GM19238 (cell line): ENCODE results near the gene PAX5.

Source experiments
- DNase-seq: peaks from one replicate; pipeline ENCODE4 v3.0.0; 2011; ENCODE audit warnings: low spot score; ENCODE audit not compliant: insufficient read length

Gene PAX5

GRCh38 chr9:37025071-37025822, 8.8 kb downstream of the PAX5 start:
- DNase-seq: no peak

GRCh38 chr9:37017546-37017945, 16.5 kb downstream of the PAX5 start:
- no peak for DNase-seq

- no peak for DNase-seq
Observed at GRCh38 chr9:37011530-37011929, 22.5 kb downstream of the PAX5 start.

DNA sequence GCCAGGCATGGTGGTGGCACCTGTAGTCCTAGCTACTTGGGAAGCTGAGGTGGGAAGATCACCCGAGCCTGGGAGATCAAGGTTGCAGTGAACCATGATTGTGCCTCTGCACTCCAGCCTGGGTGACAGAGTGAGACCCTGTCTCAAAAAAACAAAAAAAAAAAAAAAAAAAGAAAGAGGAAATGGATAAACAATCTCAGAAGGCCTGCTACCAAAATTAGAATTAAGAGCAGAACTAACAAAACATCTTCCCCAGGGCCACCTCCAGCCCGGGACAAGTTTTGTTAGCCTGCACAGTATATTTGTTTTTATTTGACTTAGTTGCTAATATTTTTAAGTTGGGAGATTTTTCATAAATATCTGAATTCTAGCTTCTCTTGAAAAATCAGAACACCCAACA, 23.1 kb downstream of the PAX5 start:
- no peak for DNase-seq

DNA sequence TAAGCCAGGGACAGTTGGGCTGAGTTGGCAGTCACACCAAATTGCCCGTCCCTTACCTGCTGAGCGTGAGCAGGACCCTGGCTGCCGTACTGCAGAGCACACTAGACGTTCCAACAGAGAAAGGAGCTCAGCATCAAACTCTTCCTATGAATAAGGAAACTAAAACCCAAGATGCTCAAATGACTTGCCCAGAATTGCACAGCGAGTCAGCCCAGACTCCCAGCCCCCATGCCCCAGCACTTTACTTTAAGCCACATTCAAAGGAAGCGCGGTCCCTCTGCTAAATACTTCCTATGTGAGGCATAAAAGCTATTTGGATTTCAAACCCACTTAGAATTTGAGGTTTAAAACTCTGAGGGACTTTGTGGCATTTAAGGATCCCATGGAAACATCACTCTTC, 23.9 kb downstream of the PAX5 start:
- DNase-seq: no peak

DNA sequence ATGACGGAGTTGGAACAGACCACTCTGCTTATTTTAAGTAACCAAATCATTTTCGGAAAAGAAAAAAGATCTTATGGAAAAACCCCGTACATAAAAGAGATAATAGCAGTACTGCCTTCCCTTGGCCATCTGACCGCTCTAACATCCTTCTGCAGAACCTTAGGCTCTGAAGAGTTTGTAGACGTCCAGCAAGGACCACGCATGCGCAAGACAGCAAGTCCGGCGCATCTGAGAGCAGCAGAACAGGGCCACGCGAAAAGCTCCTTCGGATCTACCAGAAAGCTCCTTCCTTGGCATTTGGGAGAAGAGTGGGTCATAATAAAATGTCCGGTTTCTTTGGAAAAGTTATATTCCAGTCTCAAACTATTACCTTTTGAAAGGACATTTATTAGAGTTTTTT, 26.8 kb downstream of the PAX5 start:
- no peak for DNase-seq

DNA sequence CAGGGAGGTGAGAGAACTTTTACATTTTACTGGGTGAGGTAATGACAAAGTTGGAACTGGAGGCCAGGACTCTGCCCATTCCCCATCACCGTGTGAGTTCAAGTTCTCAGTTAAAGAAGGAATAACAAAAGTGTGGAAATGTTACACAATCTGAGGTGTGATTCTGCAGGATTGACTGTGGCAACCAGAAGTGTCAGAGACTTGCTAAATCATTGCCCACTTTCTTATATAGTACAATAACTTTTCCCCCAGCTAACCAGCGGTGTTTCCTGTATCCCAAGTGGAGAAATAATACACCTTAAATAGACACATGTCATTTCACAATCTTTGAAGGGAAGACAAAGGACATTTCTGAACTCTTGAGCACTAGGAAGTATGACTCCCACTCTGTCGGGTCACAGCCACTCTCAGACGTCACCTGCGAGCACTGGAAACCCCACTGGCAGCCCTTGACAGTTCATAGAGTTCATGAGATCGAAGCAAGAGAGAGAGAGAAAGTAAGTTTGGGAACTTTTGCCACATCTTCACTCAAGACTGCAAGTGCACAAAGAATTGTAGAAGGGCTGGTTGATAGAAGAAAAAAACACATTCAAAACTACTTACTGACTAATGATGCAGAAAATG, 28.4 kb downstream of the PAX5 start:
- no peak for DNase-seq

DNA sequence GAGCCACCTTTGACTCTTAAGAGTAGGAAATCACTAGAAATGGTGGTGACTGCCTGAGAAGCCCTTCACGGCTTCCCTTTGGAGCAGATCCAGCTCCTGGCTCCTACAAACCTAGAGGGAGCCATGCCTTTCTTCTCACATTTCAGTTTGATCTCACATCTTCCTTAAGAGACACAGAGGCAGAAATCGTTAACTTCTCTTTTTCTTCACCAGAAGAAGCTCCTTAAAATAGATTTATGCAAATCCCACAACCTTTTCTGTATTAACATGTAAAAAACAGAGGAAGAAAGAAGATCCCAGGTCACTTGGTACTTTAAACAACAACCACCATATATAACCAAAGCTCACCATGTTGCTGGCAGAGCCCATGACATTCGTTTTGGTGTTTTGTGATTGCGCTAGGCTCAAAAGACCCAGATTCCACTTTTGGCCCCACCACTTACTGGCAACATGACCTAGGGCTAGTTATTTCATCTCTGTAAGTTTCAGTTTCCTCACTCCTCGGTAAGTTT, 29.6 kb downstream of the PAX5 start:
- DNase-seq: no peak

GRCh38 chr9:37002413-37003217, 31.5 kb downstream of the PAX5 start:
- no peak for DNase-seq

DNA sequence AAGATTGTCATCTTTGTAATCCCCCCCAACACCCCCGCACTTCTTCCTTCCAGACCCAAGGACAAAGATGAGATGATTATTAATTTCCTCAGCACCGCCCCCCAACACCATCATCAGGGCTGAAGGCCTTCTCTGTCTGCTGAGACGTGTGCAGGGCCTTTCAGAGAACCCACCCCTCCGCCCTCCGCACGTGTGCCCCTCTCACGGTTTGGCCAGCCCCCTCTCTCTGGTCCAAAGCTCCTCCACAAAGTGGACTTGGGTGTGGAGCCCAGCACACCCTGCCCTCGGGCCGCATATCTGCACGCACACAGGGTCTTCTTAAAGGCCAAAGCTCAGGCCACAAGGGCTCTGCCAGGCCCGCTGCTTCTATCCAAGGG, 32.0 kb downstream of the PAX5 start:
- no peak for DNase-seq

- DNase-seq: no peak
Observed at GRCh38 chr9:37001459-37001858, 32.6 kb downstream of the PAX5 start.

- no peak for DNase-seq
Observed at GRCh38 chr9:36999728-37000333, 34.2 kb downstream of the PAX5 start.

DNA sequence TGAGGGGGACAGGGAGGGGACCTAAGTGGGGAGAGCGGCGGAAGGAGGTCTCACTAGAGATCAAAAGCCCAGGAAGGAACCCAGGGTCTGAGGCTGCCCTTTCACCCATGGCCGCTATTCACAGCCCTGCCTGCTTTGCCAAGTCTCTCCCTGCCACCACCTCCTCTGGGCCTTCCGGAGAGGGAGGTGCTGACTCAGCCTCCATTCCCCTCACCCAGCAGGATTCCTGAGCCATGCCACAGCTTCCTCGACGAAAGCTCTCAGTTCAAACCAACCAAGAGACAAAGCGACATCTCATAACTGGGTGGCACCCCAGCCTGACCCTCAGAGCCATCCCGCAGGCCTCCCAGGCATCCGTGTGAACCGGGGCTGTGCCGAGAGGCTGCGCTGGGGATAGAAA, 36.7 kb downstream of the PAX5 start:
- DNase-seq: no peak

DNA sequence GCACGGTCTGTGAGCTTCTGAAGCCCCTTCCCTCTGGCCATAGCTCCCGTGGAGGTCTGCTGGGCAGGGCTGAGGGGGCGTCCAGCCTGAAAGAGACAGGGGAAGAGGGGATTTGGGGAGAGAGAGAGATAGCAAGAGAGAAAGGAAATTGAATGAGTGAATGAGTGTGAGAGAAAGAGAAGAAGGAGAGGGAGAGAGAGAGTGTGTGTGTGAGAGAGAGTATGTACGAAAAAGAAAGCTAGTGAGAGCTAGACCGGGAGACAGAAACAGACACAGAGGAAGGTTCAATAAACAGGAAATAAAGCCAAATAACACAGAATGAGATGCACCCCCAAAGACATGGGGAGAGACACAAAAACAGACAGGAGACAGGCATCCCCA, 37.4 kb downstream of the PAX5 start:
- no peak for DNase-seq

- no peak for DNase-seq
Observed at GRCh38 chr9:36995927-36996705, 38.0 kb downstream of the PAX5 start.

- peak; percentile 85 for DNase-seq
Observed at GRCh38 chr9:36993933-36994764, 39.9 kb downstream of the PAX5 start.

DNA sequence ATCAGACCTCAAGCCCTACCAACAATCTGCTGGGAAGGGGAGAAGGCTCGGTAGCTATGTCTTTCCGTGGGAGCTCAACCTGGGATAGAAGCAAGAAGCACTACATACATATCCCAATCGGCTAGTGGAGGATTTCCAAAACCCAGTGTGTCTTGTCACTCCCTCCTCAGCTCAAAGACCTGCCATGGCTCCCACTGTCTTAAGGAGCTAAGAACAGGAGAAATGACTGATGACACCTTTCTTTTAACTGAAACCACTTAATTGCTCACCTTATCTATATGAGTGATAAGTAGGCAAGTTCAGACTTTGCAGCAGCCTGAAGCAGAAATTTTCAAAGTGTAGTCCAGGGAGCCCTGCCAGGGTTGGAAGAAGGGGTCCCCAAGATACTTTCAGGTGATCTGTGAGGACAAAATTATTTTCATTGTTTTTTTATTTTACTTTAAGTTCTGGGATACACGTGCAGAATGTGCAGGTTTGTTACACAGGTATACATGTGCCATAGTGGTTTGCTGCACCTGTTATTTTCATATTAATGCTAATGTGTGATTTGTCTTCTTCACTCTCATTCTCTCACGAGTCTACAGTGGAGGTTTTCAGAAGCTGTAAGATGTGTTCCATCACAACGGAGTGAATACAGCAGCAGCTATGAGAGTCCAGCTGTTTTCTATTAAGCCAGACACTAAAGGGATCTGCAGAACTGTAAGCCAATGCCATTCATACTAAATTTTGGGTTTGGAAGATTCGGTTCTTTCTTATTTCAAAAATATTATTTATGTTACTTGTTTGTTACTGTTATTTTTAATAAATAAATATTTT, 41.4 kb downstream of the PAX5 start:
- DNase-seq: no peak

DNA sequence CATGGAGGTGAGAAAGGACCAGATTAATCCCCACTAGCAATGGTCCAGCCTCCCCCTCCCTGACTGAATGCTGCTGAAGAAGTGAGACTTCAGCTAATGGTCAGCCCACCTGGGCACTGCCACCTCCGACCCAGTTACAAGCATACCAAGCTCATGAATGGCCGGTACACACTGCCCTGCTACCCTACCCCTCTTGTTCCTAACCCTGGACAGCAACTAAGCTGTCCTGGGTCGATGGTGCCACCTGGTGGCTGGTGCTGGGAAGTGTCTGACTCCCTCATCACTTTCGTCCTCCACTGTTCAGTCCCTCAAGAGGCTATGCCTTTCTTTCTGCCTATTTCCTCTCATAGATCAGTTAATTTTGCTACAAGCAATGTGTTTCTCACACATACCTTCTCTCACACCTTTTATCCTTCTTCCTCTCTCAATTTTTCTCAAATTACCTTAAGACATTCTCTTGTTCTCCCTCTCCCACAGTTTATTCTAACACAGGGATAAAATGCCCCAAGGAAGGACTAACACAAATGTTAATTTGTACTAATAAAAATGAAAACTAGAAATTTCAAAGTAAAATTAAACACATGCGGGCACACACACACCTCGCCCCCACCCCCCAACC, 42.4 kb downstream of the PAX5 start:
- no peak for DNase-seq

GRCh38 chr9:36988848-36989247, 45.2 kb downstream of the PAX5 start:
- DNase-seq: no peak
